GM12801 (cell line): Measurements from ENCODE around the gene PTGIS.

Experiments
- TF ChIP-seq, protein P1 (sequence below): IDR thresholded peaks from one replicate; pipeline ENCODE4 v1.5.1; 2011; ENCODE audit warnings: control low read depth; ENCODE audit not compliant: insufficient read length; ENCODE audit errors: extremely low read depth

The PTGIS gene

GRCh38 chr20:49532285-49532946 is 35.5 kb downstream of the PTGIS start:
- TF ChIP-seq, protein P1, sequence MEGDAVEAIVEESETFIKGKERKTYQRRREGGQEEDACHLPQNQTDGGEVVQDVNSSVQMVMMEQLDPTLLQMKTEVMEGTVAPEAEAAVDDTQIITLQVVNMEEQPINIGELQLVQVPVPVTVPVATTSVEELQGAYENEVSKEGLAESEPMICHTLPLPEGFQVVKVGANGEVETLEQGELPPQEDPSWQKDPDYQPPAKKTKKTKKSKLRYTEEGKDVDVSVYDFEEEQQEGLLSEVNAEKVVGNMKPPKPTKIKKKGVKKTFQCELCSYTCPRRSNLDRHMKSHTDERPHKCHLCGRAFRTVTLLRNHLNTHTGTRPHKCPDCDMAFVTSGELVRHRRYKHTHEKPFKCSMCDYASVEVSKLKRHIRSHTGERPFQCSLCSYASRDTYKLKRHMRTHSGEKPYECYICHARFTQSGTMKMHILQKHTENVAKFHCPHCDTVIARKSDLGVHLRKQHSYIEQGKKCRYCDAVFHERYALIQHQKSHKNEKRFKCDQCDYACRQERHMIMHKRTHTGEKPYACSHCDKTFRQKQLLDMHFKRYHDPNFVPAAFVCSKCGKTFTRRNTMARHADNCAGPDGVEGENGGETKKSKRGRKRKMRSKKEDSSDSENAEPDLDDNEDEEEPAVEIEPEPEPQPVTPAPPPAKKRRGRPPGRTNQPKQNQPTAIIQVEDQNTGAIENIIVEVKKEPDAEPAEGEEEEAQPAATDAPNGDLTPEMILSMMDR, result no peak

GRCh38 chr20:49529470-49529869 is 38.5 kb downstream of the PTGIS start:
- TF ChIP-seq, protein P1, result no peak

- TF ChIP-seq, protein P1, result no peak
Observed at GRCh38 chr20:49526568-49526967, 41.4 kb downstream of the PTGIS start.

- TF ChIP-seq, protein P1, result no peak
Observed at GRCh38 chr20:49526056-49526455, 41.9 kb downstream of the PTGIS start.

DNA sequence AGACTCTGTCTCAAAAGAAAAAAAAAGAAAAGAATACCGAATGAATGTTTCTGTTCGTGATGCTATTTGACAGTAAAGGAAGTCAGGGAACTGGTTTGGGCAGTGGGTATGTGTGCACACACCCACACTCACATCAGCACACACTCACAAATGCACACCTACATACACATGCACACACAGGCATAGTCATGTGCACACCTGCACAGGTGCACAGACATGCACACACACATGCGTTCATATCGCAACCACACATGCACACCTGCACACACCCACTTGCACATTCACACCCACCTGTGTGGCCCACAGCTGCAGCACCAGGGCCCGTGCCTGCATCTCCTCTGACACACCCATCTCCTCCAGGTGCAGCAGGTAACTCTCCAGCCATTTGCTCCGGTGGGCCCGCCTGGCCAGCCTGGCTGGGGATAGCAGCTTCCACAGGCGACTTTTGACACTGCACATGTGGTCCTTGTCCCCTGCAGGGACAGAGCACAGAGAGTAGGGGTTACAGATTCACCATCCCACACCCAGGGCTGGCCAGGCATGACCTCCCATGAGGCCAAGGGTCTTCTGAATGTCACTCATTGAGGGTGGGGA is 44.1 kb downstream of the PTGIS start:
- TF ChIP-seq, protein P1, result no peak

- TF ChIP-seq, protein P1, result no peak
Observed at GRCh38 chr20:49521356-49521755, 46.6 kb downstream of the PTGIS start.

- TF ChIP-seq, protein P1, result no peak
Observed at GRCh38 chr20:49519777-49520359, 48.1 kb downstream of the PTGIS start.
